CD4-positive, alpha-beta T cell treated with Interferon alpha-2 for 1 hour (primary cell): ENCODE results near the gene ETFA.
"Not testable (repeated sequence)": the region's sequence is repeated elsewhere in the genome, so short reads cannot be mapped to it uniquely, and the experiment has no call there.

ENCODE experiments used
- DNase-seq, 2 donors: peaks; one replicate each; pipeline ENCODE4 v3.0.0-alpha.2; 2020 to 2022

ETFA gene

GRCh38 chr15:76267077-76267476 lies 44.2 kb downstream of the ETFA start:
- DNase-seq = no peak

GRCh38 chr15:76265769-76266168 lies 45.5 kb downstream of the ETFA start:
- DNase-seq = not testable (repeated sequence)

GRCh38 chr15:76260246-76260938 lies 50.9 kb downstream of the ETFA start:
- DNase-seq = no peak

- DNase-seq = no peak
These were observed 51.9 kb downstream of the ETFA start for GRCh38 chr15:76259392-76259791.

GRCh38 chr15:76258460-76258859 lies 52.8 kb downstream of the ETFA start:
- DNase-seq = no peak

- DNase-seq = no peak
These were observed 57.4 kb downstream of the ETFA start for GRCh38 chr15:76253691-76254473.

GRCh38 chr15:76252249-76252648 lies 59.0 kb downstream of the ETFA start:
- no peak for DNase-seq

GRCh38 chr15:76251717-76252116 lies 59.6 kb downstream of the ETFA start:
- DNase-seq = no peak

- DNase-seq = no peak
These were observed 66.1 kb downstream of the ETFA start for GRCh38 chr15:76245072-76245610.

- DNase-seq = no peak
These were observed 71.5 kb downstream of the ETFA start for GRCh38 chr15:76239786-76240185.

GRCh38 chr15:76236350-76236749 lies 74.9 kb downstream of the ETFA start:
- no peak for DNase-seq

- peak in 1 of 2 donors; percentile 58 for DNase-seq
These were observed 76.0 kb downstream of the ETFA start for GRCh38 chr15:76235186-76235826.

- no peak for DNase-seq
These were observed 76.9 kb downstream of the ETFA start for GRCh38 chr15:76234337-76234889.

- no peak for DNase-seq
These were observed 77.3 kb downstream of the ETFA start for GRCh38 chr15:76233921-76234320.

GRCh38 chr15:76229266-76229665 lies 82.0 kb downstream of the ETFA start:
- DNase-seq = no peak

GRCh38 chr15:76223521-76223920 lies 87.7 kb downstream of the ETFA start:
- no peak for DNase-seq

GRCh38 chr15:76222159-76222558 lies 89.1 kb downstream of the ETFA start:
- DNase-seq = no peak

GRCh38 chr15:76221085-76221767 lies 90.0 kb downstream of the ETFA start:
- DNase-seq = no peak

- DNase-seq = no peak
These were observed 93.4 kb downstream of the ETFA start for GRCh38 chr15:76217882-76218217.

- DNase-seq = no peak
These were observed 94.0 kb downstream of the ETFA start for GRCh38 chr15:76217029-76217881.

- no peak for DNase-seq
These were observed 95.6 kb downstream of the ETFA start for GRCh38 chr15:76215634-76216033.

- DNase-seq = no peak
These were observed 101.3 kb downstream of the ETFA start for GRCh38 chr15:76209942-76210341.
